ENCODE measurements around the gene DNAAF8. TPM values are rescaled to one million over a fixed set of nuclear protein-coding genes. Genes with fewer than 3 reads are reported as not detected.

DNAAF8 gene
- total RNA-seq, 4 donors from 2014 or later, result 0.21 to 15.3 (median 0.74) TPM

DNA sequence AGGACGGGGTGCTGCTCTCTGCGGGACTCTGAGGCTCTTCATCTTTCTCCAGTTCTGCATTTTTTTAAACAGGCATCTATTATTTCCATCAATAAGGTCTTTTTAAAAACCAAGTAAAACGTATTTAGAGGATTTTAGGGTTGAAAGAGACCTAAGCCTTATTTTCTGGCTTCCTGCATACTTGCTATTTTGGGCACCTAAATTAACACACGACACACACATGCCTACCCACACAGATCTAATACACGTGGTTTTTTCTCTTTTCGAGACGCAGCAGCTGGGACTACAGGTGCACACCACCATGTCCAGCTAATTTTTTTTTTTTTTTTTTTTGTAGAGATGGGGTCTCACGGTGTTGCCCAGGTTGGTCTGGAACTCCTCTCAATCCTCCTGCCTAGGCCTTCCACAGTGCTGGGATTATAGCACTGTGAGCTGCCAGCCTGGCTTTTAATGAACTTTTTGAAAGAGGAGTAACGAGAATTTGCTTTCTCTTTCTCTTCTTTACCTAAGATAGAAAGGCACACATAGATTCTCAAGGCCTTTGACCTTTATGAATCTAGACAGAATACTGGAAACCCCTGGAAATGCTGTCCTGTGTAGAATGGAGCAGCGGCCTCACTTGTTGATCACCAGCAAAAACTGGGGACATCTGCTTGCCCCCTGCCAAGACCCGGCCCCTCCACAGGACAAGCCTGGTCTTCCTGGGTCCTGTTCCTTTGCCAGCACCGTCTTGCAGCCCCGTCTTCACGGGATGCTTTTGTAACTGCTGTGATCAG, 13.8 kb downstream of the DNAAF8 start:
- H3K9me3 ChIP-seq, result no peaks in the 10 kb centered on the region
- TF ChIP-seq POLR2A (IDR thresholded peaks at IDR 0.05), result no peak
- TF ChIP-seq, protein P1, sequence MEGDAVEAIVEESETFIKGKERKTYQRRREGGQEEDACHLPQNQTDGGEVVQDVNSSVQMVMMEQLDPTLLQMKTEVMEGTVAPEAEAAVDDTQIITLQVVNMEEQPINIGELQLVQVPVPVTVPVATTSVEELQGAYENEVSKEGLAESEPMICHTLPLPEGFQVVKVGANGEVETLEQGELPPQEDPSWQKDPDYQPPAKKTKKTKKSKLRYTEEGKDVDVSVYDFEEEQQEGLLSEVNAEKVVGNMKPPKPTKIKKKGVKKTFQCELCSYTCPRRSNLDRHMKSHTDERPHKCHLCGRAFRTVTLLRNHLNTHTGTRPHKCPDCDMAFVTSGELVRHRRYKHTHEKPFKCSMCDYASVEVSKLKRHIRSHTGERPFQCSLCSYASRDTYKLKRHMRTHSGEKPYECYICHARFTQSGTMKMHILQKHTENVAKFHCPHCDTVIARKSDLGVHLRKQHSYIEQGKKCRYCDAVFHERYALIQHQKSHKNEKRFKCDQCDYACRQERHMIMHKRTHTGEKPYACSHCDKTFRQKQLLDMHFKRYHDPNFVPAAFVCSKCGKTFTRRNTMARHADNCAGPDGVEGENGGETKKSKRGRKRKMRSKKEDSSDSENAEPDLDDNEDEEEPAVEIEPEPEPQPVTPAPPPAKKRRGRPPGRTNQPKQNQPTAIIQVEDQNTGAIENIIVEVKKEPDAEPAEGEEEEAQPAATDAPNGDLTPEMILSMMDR (IDR thresholded peaks at IDR 0.05), result no peak
- H3K36me3 ChIP-seq, result peaks cover 4 to 48% (median 12%) of the 10 kb centered on the region in 3 donors
- no peak for DNase-seq (ENCODE audit: low spot score in 2 of 2)
- WGBS, 2 donors, result 70 to 76% methylated on average over 14 of the region's 14 CpGs
- H3K27me3 ChIP-seq, result no peaks in the 10 kb centered on the region
- H3K4me3 ChIP-seq, result no peak overlapping the region
- H3K4me1 ChIP-seq, result peaks cover 0 to 18% (median 6%) of the 10 kb centered on the region in 4 donors
- no peak overlapping the region for H3K27ac ChIP-seq

GRCh38 chr16:4748682-4749411, 14.5 kb downstream of the DNAAF8 start:
- H3K36me3 ChIP-seq, result peaks cover 4 to 56% (median 12%) of the 10 kb centered on the region in 3 donors
- no peak overlapping the region for H3K27ac ChIP-seq
- H3K9me3 ChIP-seq, result no peaks in the 10 kb centered on the region
- peaks cover 0 to 12% (median 4%) of the 10 kb centered on the region in 4 donors for H3K4me1 ChIP-seq
- TF ChIP-seq, protein P1 (IDR thresholded peaks at IDR 0.05), result no peak
- TF ChIP-seq EP300 (IDR thresholded peaks at IDR 0.05) (no peak), POLR2A (IDR thresholded peaks at IDR 0.05) (no peak)
- H3K27me3 ChIP-seq, result no peaks in the 10 kb centered on the region
- no peak for DNase-seq (ENCODE audit: low spot score in 2 of 2)
- 86 to 93% methylated on average over 8 to 16 of the region's 16 CpGs for WGBS, 2 donors
- H3K4me3 ChIP-seq, result no peak overlapping the region

GRCh38 chr16:4749700-4750257, 15.4 kb downstream of the DNAAF8 start:
- Histone ChIP-seq H3K27ac (no peak overlapping the region), H3K9me3 (no peaks in the 10 kb centered on the region), H3K4me1 (peaks cover 0 to 12% (median 4%) of the 10 kb centered on the region in 4 donors), H3K36me3 (peaks cover 4 to 65% (median 12%) of the 10 kb centered on the region in 3 donors), H3K4me3 (no peak overlapping the region), H3K27me3 (no peaks in the 10 kb centered on the region)
- no peak for TF ChIP-seq EP300 (IDR thresholded peaks at IDR 0.05)
- no peak for TF ChIP-seq POLR2A (IDR thresholded peaks at IDR 0.05)
- TF ChIP-seq, protein P1 (IDR thresholded peaks at IDR 0.05), result no peak
- DNase-seq (ENCODE audit: low spot score in 2 of 2), result no peak
- WGBS, 2 donors, result 82 to 83% methylated on average over 7 to 10 of the region's 10 CpGs

DNA sequence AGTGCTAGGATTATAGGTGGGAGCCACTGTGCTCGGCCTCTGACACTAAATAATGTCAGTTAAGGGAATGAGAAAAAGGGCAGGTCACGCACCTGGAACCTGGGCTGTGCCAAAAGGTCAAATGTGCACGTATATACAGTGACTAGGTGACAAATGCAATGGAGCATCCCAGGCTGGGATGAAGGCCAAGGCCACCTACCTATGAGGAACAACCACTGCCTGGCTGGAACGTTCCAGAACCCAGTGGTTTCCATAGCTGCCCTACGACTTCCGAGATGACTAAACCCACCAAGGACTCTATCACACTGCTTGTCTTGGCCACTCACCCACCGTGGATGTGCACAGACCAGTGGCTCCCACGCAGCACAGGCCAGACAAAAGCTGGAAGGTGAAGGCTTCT, 16.6 kb downstream of the DNAAF8 start:
- H3K27ac ChIP-seq, result no peak overlapping the region
- no peaks in the 10 kb centered on the region for H3K27me3 ChIP-seq
- H3K9me3 ChIP-seq, result no peaks in the 10 kb centered on the region
- DNase-seq (ENCODE audit: low spot score in 2 of 2), result no peak
- peaks cover 0 to 12% (median 4%) of the 10 kb centered on the region in 4 donors for H3K4me1 ChIP-seq
- no peak for TF ChIP-seq POLR2A (IDR thresholded peaks at IDR 0.05)
- TF ChIP-seq EP300 (IDR thresholded peaks at IDR 0.05), result no peak
- TF ChIP-seq, protein P1 (IDR thresholded peaks at IDR 0.05), result no peak
- peaks cover 4 to 76% (median 20%) of the 10 kb centered on the region in 3 donors for H3K36me3 ChIP-seq
- WGBS, 2 donors, result 89 to 92% methylated on average over 8 of the region's 8 CpGs
- no peak overlapping the region for H3K4me3 ChIP-seq

Data from tibial nerve (tissue), 4 donors.